GM15510 (cell line): Measurements from ENCODE around the gene MSMB.

ENCODE experiments used
- POLR2A ChIP-seq: IDR thresholded peaks from 3 replicates; pipeline ENCODE4 v1.6.1; 2011; ENCODE audit warnings: borderline replicate concordance; ENCODE audit not compliant: insufficient read length; ENCODE audit errors: extremely low read depth

MSMB gene

GRCh38 chr10:46046261-46046660, at the start of gene MSMB:
TSS of gene MSMB (minus strand) at chr10:46046269. CDS start at chr10:46046237, 32 bp downstream.
- no peak for TF ChIP-seq POLR2A

GRCh38 chr10:46094931-46095750, 49.1 kb upstream of the MSMB start:
- TF ChIP-seq POLR2A = no peak

- TF ChIP-seq POLR2A = no peak
Observed at GRCh38 chr10:46094197-46094500, 48.1 kb upstream of the MSMB start.

- TF ChIP-seq POLR2A = no peak
Observed at GRCh38 chr10:46092524-46093081, 46.5 kb upstream of the MSMB start.

- no peak for TF ChIP-seq POLR2A
Observed at GRCh38 chr10:46091828-46092523, 45.9 kb upstream of the MSMB start.

- no peak for TF ChIP-seq POLR2A
Observed at GRCh38 chr10:46091080-46091827, 45.2 kb upstream of the MSMB start.

- TF ChIP-seq POLR2A = no peak
Observed at GRCh38 chr10:46090258-46090812, 44.3 kb upstream of the MSMB start.

- TF ChIP-seq POLR2A = no peak
Observed at GRCh38 chr10:46084321-46085165, 38.5 kb upstream of the MSMB start.

- no peak for TF ChIP-seq POLR2A
Observed at GRCh38 chr10:46080886-46081285, 34.8 kb upstream of the MSMB start.

GRCh38 chr10:46079831-46080585, 33.9 kb upstream of the MSMB start:
- no peak for TF ChIP-seq POLR2A

GRCh38 chr10:46077731-46078413, 31.8 kb upstream of the MSMB start:
- no peak for TF ChIP-seq POLR2A

GRCh38 chr10:46077141-46077554, 31.1 kb upstream of the MSMB start:
- no peak for TF ChIP-seq POLR2A

GRCh38 chr10:46075869-46076268, 29.8 kb upstream of the MSMB start:
- TF ChIP-seq POLR2A = no peak
